CD4-positive, alpha-beta T cell treated with Interleukin-4 for 1 hour (primary cell): ENCODE measurements around the gene SNRNP200.

ENCODE experiments used
- DNase-seq, 2 donors: peaks; one replicate each; pipeline ENCODE4 v3.0.0-alpha.2; 2020 to 2022

The SNRNP200 gene

GRCh38 chr2:96305091-96305978 lies at the start of gene SNRNP200:
SNRNP200 (minus strand) TSS chr2:96305546; CDS start chr2:96305437, 109 bp downstream.
- DNase-seq = peak; percentile 89 to 92

GRCh38 chr2:96354492-96354891 lies 49.1 kb upstream of the SNRNP200 start:
- no peak for DNase-seq

- no peak for DNase-seq
Measured at GRCh38 chr2:96353606-96354101, 48.3 kb upstream of the SNRNP200 start.

- DNase-seq = no peak
Measured at GRCh38 chr2:96353032-96353561, 47.8 kb upstream of the SNRNP200 start.

GRCh38 chr2:96347395-96347794 lies 42.0 kb upstream of the SNRNP200 start:
- no peak for DNase-seq

GRCh38 chr2:96345868-96346462 lies 40.6 kb upstream of the SNRNP200 start:
- DNase-seq = no peak

- peak in 1 of 2 donors; percentile 54 for DNase-seq
Measured at GRCh38 chr2:96345438-96345837, 40.1 kb upstream of the SNRNP200 start.

- DNase-seq = peak; percentile 69 to 81
Measured at GRCh38 chr2:96344011-96344410, 38.7 kb upstream of the SNRNP200 start.

- DNase-seq = peak; percentile 43 to 77
Measured at GRCh38 chr2:96342085-96342484, 36.7 kb upstream of the SNRNP200 start.

- no peak for DNase-seq
Measured at GRCh38 chr2:96341641-96342040, 36.3 kb upstream of the SNRNP200 start.

GRCh38 chr2:96340493-96341414 lies 35.4 kb upstream of the SNRNP200 start:
- no peak for DNase-seq

- no peak for DNase-seq
Measured at GRCh38 chr2:96336873-96337272, 31.5 kb upstream of the SNRNP200 start.

GRCh38 chr2:96336104-96336775 lies 30.9 kb upstream of the SNRNP200 start:
- DNase-seq = no peak

- no peak for DNase-seq
Measured at GRCh38 chr2:96333708-96334107, 28.4 kb upstream of the SNRNP200 start.

- no peak for DNase-seq
Measured at GRCh38 chr2:96330407-96330806, 25.1 kb upstream of the SNRNP200 start.

GRCh38 chr2:96329874-96330273 lies 24.5 kb upstream of the SNRNP200 start:
- DNase-seq = no peak

- DNase-seq = no peak
Measured at GRCh38 chr2:96329456-96329855, 24.1 kb upstream of the SNRNP200 start.

GRCh38 chr2:96326990-96327820 lies 21.9 kb upstream of the SNRNP200 start:
- DNase-seq = no peak

- DNase-seq = no peak
Measured at GRCh38 chr2:96326564-96326963, 21.2 kb upstream of the SNRNP200 start.

GRCh38 chr2:96325884-96326255 lies 20.5 kb upstream of the SNRNP200 start:
- peak; percentile 61 to 75 for DNase-seq
